Pericardium fibroblast (primary cell): ENCODE measurements around the gene FADD. TPM values are rescaled to one million over a fixed set of nuclear protein-coding genes. Genes with fewer than 3 reads are reported as not detected.

Experiments
- total RNA-seq: library from RNA; depleted of rRNA; stranded (reverse); fragments of >200 nt; gene quantifications from 2 replicates; pipeline ENCODE4 v1.2.3, GENCODE V29; 2015

FADD gene, protein sequence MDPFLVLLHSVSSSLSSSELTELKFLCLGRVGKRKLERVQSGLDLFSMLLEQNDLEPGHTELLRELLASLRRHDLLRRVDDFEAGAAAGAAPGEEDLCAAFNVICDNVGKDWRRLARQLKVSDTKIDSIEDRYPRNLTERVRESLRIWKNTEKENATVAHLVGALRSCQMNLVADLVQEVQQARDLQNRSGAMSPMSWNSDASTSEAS
- 20.6 and 29.6 TPM in 2 replicates for total RNA-seq

DNA sequence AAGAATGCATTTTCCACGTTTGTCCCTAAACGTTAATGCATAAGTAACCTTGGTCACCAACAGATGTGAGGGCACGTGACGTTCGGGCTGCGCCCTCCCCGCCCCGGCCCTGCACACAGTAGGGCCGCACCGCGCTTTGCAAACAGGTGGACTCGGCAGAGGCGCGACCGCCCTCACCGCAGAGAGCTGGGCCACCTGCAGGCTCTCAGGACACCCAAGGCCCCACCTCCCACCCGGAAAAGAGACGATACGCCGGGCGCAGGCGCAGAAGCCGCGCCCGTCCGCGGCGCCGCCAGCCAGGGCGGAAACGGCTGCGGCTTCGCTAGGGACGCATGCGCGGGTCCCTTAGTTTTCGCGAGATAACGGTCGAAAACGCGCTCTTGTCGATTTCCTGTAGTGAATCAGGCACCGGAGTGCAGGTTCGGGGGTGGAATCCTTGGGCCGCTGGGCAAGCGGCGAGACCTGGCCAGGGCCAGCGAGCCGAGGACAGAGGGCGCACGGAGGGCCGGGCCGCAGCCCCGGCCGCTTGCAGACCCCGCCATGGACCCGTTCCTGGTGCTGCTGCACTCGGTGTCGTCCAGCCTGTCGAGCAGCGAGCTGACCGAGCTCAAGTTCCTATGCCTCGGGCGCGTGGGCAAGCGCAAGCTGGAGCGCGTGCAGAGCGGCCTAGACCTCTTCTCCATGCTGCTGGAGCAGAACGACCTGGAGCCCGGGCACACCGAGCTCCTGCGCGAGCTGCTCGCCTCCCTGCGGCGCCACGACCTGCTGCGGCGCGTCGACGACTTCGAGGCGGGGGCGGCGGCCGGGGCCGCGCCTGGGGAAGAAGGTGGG lies at the start of gene FADD:
FADD (plus strand) TSS at position 377 of the 831 bp plus-strand sequence; CDS start at position 541, 164 bp downstream.

Other genes with a start within 250 kb of the FADD start
- 0.35 and 0.43 TPM in 2 replicates for gene ANO1, start 125.0 kb upstream of the FADD start, total RNA-seq
- gene PPFIA1, start 67.4 kb downstream of the FADD start, total RNA-seq: 26.0 and 34.0 TPM in 2 replicates
- 207 and 293 TPM in 2 replicates for gene CTTN, start 195.2 kb downstream of the FADD start, total RNA-seq